WTC11 (cell line): ENCODE measurements around the gene SMPD1. TPM values are rescaled to one million over a fixed set of nuclear protein-coding genes. Genes with fewer than 3 reads are reported as not detected.

ENCODE experiments used
- ATAC-seq: fragments of 200-7000 bp; cut with Tn5 transposase; 2 replicates; pipeline ENCODE4 v1.10.0; 2021; ENCODE audit warnings: mild to moderate bottlenecking, moderate library complexity
- CTCF ChIA-PET: fragments of 300-600 bp; sonication (Branson Sonifier 250); formaldehyde crosslinking; loops from one replicate; lab custom pipeline; 2021; ENCODE audit warnings: antibody characterized with exemption; lab: Charles Lee
- POLR2A ChIA-PET: fragments of 350-600 bp; sonication (Branson Sonifier 250); formaldehyde crosslinking; loops from one replicate; lab custom pipeline; 2021; ENCODE audit warnings: antibody characterized with exemption; lab: Charles Lee
- DNase-seq: peaks from one replicate; pipeline ENCODE4 v3.0.0; 2021; ENCODE audit warnings: low spot score
- H3K27ac Mint-ChIP-seq: 2 replicates; pipeline ENCODE4 v1.8.0; 2021; ENCODE audit warnings: mixed read lengths
- H3K27me3 Mint-ChIP-seq: 2 replicates; pipeline ENCODE4 v1.8.0; 2021; ENCODE audit warnings: low read depth, mild to moderate bottlenecking, moderate library complexity, mixed read lengths
- H3K36me3 Mint-ChIP-seq: 2 replicates; pipeline ENCODE4 v1.8.0; 2021; ENCODE audit warnings: mixed read lengths
- H3K4me1 Mint-ChIP-seq: 2 replicates; pipeline ENCODE4 v1.8.0; 2022; ENCODE audit warnings: mixed read lengths
- H3K4me3 Mint-ChIP-seq: 2 replicates; pipeline ENCODE4 v1.8.0; 2021; ENCODE audit warnings: mild to moderate bottlenecking, moderate library complexity, mixed read lengths
- H3K9me3 Mint-ChIP-seq: 2 replicates; pipeline ENCODE4 v1.8.0; 2021; ENCODE audit warnings: mixed read lengths
- CREM ChIP-seq: sonication (generic); formaldehyde crosslinking; IDR thresholded peaks from 2 replicates; pipeline ENCODE4 v1.8.1; 2022; ENCODE audit warnings: mild to moderate bottlenecking, missing genetic modification reagents, moderate library complexity
- ESRRA ChIP-seq: sonication (generic); formaldehyde crosslinking; IDR thresholded peaks from 2 replicates; pipeline ENCODE4 v1.8.1; 2022; ENCODE audit warnings: mild to moderate bottlenecking, missing genetic modification reagents, borderline replicate concordance
- FOXP1 ChIP-seq: sonication (generic); formaldehyde crosslinking; IDR thresholded peaks from 2 replicates; pipeline ENCODE4 v1.8.0; 2022; ENCODE audit warnings: missing genetic modification reagents, mild to moderate bottlenecking, moderate library complexity, borderline replicate concordance
- GRHL2 ChIP-seq: fragments of 250-450 bp; sonication (Bioruptor Pico); IDR thresholded peaks from 2 replicates; pipeline ENCODE4 v1.8.0; 2022; ENCODE audit warnings: mild to moderate bottlenecking, moderate library complexity; ENCODE audit not compliant: insufficient replicate concordance, severe bottlenecking
- GTF2I ChIP-seq: fragments of 250-450 bp; sonication (Bioruptor Pico); conservative IDR thresholded peaks from 2 replicates; pipeline ENCODE4 v1.4.0; 2021; ENCODE audit warnings: mild to moderate bottlenecking
- HMGXB4 ChIP-seq: sonication (generic); formaldehyde crosslinking; IDR thresholded peaks from 2 replicates; pipeline ENCODE4 v1.8.1; 2023; ENCODE audit warnings: mild to moderate bottlenecking, moderate library complexity, missing genetic modification reagents
- IRF1 ChIP-seq: sonication (generic); formaldehyde crosslinking; IDR thresholded peaks from 2 replicates; pipeline ENCODE4 v1.8.0; 2023; ENCODE audit warnings: missing genetic modification reagents
- NFATC4 ChIP-seq: fragments of 250-450 bp; sonication (Bioruptor Pico); IDR thresholded peaks from 2 replicates; pipeline ENCODE4 v1.9.0; 2021; ENCODE audit warnings: mild to moderate bottlenecking
- NR1H2 ChIP-seq: sonication (generic); formaldehyde crosslinking; IDR thresholded peaks from 2 replicates; pipeline ENCODE4 v1.9.0; 2021; ENCODE audit warnings: mild to moderate bottlenecking, moderate library complexity, missing genetic modification reagents
- PREB ChIP-seq: sonication (generic); formaldehyde crosslinking; IDR thresholded peaks from 2 replicates; pipeline ENCODE4 v1.8.1; 2022; ENCODE audit warnings: mild to moderate bottlenecking, missing genetic modification reagents, moderate library complexity, borderline replicate concordance
- PRRX2 ChIP-seq: fragments of 250-450 bp; sonication (Bioruptor Pico); IDR thresholded peaks from 2 replicates; pipeline ENCODE4 v1.8.0; 2021; ENCODE audit warnings: mild to moderate bottlenecking
- RELA ChIP-seq: sonication (generic); formaldehyde crosslinking; IDR thresholded peaks from 2 replicates; pipeline ENCODE4 v1.8.1; 2022; ENCODE audit warnings: missing genetic modification reagents, mild to moderate bottlenecking, borderline replicate concordance
- RORB ChIP-seq: fragments of 250-450 bp; sonication (Bioruptor Pico); IDR thresholded peaks from 2 replicates; pipeline ENCODE4 v1.9.0; 2021; ENCODE audit warnings: mild to moderate bottlenecking
- SMAD3 ChIP-seq: sonication (generic); formaldehyde crosslinking; IDR thresholded peaks from 2 replicates; pipeline ENCODE4 v1.8.0; 2022; ENCODE audit warnings: missing genetic modification reagents, mild to moderate bottlenecking, borderline replicate concordance
- USF1 ChIP-seq: sonication (generic); formaldehyde crosslinking; IDR thresholded peaks from 2 replicates; pipeline ENCODE4 v1.8.0; 2022; ENCODE audit warnings: mild to moderate bottlenecking, missing genetic modification reagents
- total RNA-seq: library from RNA; stranded (reverse); gene quantifications from 3 replicates; pipeline ENCODE4 v1.2.3, GENCODE V29; 2021
- TF ChIP-seq, protein P1 (sequence below): sonication (generic); formaldehyde crosslinking; IDR thresholded peaks from 2 replicates; pipeline ENCODE4 v1.8.0; 2022; ENCODE audit warnings: missing genetic modification reagents
- TF ChIP-seq, protein P2 (sequence below): sonication (generic); formaldehyde crosslinking; IDR thresholded peaks from 2 replicates; pipeline ENCODE4 v1.8.1; 2022; ENCODE audit warnings: low read depth, mild to moderate bottlenecking, moderate library complexity, missing genetic modification reagents, borderline replicate concordance
- TF ChIP-seq, protein P3 (sequence below): sonication (generic); formaldehyde crosslinking; IDR thresholded peaks from 2 replicates; pipeline ENCODE4 v1.8.1; 2022; ENCODE audit warnings: missing genetic modification reagents, borderline replicate concordance

Gene SMPD1
- total RNA-seq, 1 experiment from 2014 or later, result 4.4 TPM

DNA sequence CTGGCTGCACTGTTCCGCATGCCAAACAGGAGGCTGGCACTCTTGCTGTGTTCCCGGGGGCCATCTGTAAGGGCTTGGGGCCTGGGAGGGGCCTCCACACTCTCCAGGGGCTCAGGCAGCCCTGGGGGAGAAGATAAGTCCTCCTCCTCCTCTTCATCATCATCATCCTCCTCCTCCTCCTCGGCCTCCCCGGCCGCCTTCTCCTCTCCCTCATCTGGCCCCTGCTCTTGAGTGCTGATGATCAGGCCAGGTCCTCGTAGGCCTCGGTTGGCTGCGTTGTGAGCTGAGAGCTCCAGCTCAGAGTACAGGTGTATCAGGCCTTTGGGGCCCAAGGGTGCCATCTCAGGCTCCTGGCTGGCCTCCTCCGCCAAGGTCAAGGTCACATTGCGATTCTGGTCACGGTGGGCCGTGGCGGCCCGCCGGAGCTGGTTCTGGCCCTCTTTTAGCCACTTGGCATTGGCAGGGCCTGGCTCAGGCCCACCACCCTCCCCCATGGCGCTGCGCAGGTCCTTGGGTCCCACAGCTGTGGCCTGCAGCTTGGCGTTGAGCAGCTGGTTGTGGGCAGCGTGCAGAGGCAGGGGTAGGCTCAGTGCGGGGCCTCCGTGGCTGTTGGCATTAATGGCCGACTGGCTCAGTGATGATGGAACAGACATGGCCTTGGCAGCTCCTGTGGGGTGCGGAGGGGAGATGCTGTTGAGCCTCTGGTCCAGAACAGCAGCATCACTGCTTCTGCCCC, 20.6 kb downstream of the SMPD1 start:
- POLR2A ChIA-PET, result no interaction called here
- no peak for DNase-seq
- no peaks in the 10 kb centered on the region for H3K36me3 Mint-ChIP-seq

GRCh38 chr11:6411594-6412031, 21.3 kb downstream of the SMPD1 start:
- TF ChIP-seq ESRRA (CRISPR knock-in tag) (no peak), RORB (no peak), PREB (no peak), HMGXB4 (CRISPR knock-in tag) (no peak)
- TF ChIP-seq, protein P1, sequence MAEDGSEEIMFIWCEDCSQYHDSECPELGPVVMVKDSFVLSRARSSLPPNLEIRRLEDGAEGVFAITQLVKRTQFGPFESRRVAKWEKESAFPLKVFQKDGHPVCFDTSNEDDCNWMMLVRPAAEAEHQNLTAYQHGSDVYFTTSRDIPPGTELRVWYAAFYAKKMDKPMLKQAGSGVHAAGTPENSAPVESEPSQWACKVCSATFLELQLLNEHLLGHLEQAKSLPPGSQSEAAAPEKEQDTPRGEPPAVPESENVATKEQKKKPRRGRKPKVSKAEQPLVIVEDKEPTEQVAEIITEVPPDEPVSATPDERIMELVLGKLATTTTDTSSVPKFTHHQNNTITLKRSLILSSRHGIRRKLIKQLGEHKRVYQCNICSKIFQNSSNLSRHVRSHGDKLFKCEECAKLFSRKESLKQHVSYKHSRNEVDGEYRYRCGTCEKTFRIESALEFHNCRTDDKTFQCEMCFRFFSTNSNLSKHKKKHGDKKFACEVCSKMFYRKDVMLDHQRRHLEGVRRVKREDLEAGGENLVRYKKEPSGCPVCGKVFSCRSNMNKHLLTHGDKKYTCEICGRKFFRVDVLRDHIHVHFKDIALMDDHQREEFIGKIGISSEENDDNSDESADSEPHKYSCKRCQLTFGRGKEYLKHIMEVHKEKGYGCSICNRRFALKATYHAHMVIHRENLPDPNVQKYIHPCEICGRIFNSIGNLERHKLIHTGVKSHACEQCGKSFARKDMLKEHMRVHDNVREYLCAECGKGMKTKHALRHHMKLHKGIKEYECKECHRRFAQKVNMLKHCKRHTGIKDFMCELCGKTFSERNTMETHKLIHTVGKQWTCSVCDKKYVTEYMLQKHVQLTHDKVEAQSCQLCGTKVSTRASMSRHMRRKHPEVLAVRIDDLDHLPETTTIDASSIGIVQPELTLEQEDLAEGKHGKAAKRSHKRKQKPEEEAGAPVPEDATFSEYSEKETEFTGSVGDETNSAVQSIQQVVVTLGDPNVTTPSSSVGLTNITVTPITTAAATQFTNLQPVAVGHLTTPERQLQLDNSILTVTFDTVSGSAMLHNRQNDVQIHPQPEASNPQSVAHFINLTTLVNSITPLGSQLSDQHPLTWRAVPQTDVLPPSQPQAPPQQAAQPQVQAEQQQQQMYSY (CRISPR knock-in tag), result no peak
- no peaks in the 10 kb centered on the region for H3K9me3 Mint-ChIP-seq
- no peak overlapping the region for H3K27ac Mint-ChIP-seq
- no peak for DNase-seq
- ChIA-PET CTCF (interaction anchor here (0.7 to 2.2 kb wide), 8 partner anchors 15 to 58 kb away, joined by 3 to 9 read pairs (median 4); no protein-coding TSS in a partner anchor), POLR2A (no interaction called here)
- no peak overlapping the region for H3K4me3 Mint-ChIP-seq
- no peak for ATAC-seq
- H3K36me3 Mint-ChIP-seq, result no peaks in the 10 kb centered on the region
- peaks cover 9% of the 10 kb centered on the region; the same call in 1 of the 2 replicates for H3K4me1 Mint-ChIP-seq
- no peaks in the 10 kb centered on the region for H3K27me3 Mint-ChIP-seq

More for the DNA sequence above, 20.6 kb downstream of the SMPD1 start:
- Mint-ChIP-seq H3K4me1 (peaks cover 12% of the 10 kb centered on the region; the same call in 1 of the 2 replicates), H3K4me3 (no peak overlapping the region), H3K9me3 (no peaks in the 10 kb centered on the region), H3K27ac (no peak overlapping the region), H3K27me3 (no peaks in the 10 kb centered on the region)
- TF ChIP-seq SMAD3, result no peak
- no peak for TF ChIP-seq USF1
- TF ChIP-seq RELA, result no peak
- TF ChIP-seq GRHL2, result no peak
- TF ChIP-seq GTF2I (CRISPR knock-in tag), result no peak
- no peak for TF ChIP-seq HMGXB4 (CRISPR knock-in tag)
- CTCF ChIA-PET, result interaction anchor here (0.6 to 2.2 kb wide), 6 partner anchors 8 to 48 kb away, joined by 3 to 9 read pairs (median 6); partner anchors contain the start of gene APBB1
- ATAC-seq, result no peak

DNA sequence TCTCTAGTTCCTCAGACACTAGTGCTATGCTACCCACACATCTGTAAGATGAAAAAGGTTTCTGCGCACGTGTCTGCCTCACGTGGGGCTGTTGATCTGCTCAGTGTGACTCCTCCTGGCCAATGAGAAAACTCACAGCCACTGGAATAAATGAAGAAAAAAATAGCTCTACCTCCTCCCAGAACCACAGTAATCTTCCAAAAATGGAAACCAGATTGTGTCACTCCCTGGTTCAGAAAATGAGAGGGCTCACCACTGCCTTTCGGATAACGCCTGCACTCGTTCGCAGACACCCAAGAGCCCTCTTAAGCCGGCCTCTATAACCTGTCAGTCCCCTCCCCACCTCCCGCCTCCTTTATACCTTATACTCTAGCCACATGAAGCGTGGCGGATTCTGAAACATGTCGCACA, 23.5 kb downstream of the SMPD1 start:
- CTCF ChIA-PET, result interaction anchor here (0.9 to 1.8 kb wide), 6 partner anchors 16 to 59 kb away, joined by 3 to 9 read pairs (median 4); no protein-coding TSS in a partner anchor
- DNase-seq (no peak), ATAC-seq (no peak)
- H3K4me3 Mint-ChIP-seq, result no peak overlapping the region
- H3K9me3 Mint-ChIP-seq, result no peaks in the 10 kb centered on the region
- no peaks in the 10 kb centered on the region for H3K36me3 Mint-ChIP-seq
- POLR2A ChIA-PET, result no interaction called here
- H3K4me1 Mint-ChIP-seq, result peaks cover 9% of the 10 kb centered on the region; the same call in 1 of the 2 replicates
- no peaks in the 10 kb centered on the region for H3K27me3 Mint-ChIP-seq
- H3K27ac Mint-ChIP-seq, result no peak overlapping the region
- TF ChIP-seq FOXP1 (no peak), NFATC4 (CRISPR knock-in tag) (no peak), IRF1 (no peak), CREM (no peak), PRRX2 (CRISPR knock-in tag) (no peak), NR1H2 (CRISPR knock-in tag) (no peak)
- TF ChIP-seq, protein P2, sequence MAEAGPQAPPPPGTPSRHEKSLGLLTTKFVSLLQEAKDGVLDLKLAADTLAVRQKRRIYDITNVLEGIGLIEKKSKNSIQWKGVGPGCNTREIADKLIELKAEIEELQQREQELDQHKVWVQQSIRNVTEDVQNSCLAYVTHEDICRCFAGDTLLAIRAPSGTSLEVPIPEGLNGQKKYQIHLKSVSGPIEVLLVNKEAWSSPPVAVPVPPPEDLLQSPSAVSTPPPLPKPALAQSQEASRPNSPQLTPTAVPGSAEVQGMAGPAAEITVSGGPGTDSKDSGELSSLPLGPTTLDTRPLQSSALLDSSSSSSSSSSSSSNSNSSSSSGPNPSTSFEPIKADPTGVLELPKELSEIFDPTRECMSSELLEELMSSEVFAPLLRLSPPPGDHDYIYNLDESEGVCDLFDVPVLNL, result no peak
- TF ChIP-seq, protein P3, sequence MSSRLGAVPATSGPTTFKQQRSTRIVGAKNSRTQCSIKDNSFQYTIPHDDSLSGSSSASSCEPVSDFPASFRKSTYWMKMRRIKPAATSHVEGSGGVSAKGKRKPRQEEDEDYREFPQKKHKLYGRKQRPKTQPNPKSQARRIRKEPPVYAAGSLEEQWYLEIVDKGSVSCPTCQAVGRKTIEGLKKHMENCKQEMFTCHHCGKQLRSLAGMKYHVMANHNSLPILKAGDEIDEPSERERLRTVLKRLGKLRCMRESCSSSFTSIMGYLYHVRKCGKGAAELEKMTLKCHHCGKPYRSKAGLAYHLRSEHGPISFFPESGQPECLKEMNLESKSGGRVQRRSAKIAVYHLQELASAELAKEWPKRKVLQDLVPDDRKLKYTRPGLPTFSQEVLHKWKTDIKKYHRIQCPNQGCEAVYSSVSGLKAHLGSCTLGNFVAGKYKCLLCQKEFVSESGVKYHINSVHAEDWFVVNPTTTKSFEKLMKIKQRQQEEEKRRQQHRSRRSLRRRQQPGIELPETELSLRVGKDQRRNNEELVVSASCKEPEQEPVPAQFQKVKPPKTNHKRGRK (CRISPR knock-in tag), result no peak
